ENCODE results near the gene C6orf163.
"Not testable (repeated sequence)": the region's sequence is repeated elsewhere in the genome, so short reads cannot be mapped to it uniquely, and the experiment has no call there.

Gene C6orf163
- long read RNA-seq, donor 1, result 0 reads
- long read RNA-seq, donor 2, result 0 reads
- long read RNA-seq, donor 3, result 0 reads
- long read RNA-seq, donor 4, partial matches to known transcripts, result 0 of 1 reads
- long read RNA-seq, donor 4, other reads (novel, unspliced or antisense), result 0 of 1 reads
- long read RNA-seq, donor 5, result 0 reads
- long read RNA-seq, donor 6, result 0 reads
- long read RNA-seq, donor 7, result 0 reads
- long read RNA-seq, donor 8, result 0 reads

- no peak for DNase-seq
Measured at GRCh38 chr6:87344731-87345130, at the start of gene C6orf163. Gene C6orf163 (plus strand): TSS chr6:87344813. CDS start chr6:87345100, 287 bp downstream.

DNA sequence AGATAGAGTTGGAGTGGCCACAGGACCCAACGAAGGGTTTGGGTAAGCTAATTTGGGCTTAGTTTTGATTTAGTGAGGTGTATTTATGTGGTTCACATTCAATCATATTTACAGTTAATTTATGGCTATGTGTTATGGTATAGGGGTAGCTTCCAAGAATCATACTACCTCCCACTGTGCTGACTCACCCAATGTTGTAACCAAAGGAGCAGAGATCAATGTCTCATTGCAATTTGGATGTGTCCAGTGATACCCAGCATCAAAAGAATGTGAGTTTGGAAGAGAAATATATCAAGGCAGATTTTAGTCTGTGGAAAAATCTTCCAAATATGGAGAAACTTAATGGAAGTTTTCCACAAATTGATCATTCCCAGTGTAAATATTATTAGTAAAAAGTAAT lies 47.5 kb upstream of the C6orf163 start:
- no peak for DNase-seq

DNA sequence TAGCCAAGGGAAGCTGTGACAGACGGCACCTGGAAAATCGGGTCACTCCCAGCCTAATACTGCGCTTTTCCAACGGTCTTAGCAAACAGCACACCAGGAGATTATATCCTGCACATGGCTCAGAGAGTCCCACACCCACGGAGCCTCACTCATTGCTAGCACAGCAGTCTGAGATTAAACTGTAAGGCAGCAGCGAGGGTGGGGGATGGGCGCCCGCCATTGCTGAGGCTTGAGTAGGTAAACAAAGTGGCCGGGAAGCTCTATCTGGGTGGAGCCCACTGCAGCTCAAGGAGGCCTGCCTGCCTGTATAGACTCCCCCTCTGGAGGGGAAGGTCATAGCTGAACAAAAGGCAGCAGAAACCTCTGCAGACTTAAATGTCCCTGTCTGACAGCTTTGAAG lies 43.3 kb upstream of the C6orf163 start:
- not testable (repeated sequence) for DNase-seq

DNA sequence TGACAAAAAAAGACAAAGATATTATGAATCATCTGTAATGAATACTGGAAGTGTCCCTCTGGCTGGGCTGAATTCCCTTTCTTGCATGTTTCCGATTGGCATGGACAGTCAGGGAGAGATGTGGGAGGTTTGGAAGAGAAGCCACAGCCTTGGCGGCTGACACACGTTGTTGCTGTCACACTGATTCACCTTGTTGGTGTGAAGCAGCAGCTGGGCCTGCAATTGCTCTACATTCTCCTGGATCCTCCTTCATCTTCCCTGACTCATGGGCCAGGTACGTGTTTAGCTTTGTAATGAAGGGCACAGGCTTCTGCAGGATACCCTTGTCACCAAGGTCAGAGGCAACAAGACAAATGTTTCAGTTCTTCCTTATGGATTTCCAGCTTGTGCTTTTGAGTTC lies 35.6 kb upstream of the C6orf163 start:
- DNase-seq, result no peak

DNA sequence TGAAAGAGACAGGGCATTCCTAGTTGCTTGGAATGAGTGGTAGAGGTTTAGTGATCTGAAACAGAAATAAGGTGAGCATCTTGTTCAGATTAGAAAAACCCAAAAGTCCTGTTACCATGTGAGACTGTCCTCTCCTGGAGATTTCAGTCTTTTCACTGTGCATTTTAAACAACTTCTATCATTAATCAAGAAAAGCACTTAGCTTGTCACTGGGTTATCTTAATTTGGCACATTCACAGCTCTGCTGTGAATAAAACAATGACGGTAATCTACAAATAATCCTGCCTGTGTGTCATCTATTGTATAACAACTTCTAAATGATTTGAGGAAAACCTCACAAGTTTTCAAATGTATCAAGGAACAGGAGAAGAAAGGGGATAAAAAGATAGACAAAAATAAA lies 31.8 kb upstream of the C6orf163 start:
- DNase-seq, result no peak

DNA sequence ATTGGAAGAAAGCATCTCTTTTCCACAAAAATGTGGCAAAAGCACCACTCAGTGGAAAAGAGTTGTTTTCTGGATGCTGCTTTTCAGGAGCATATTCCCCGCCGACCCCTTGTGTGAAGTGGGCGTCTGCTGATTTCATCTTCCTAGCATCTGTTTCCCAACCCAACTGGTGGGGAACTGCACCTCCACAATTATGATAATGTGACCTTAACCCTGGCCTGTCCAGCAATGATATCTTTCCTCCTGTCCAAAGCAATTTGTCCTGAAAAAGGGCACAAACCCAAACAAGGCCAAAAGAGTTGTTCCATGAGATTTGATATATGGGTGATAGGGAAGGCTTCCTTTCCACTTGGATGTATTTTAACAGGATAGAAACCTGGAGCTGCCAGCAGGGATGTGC lies 29.5 kb upstream of the C6orf163 start:
- DNase-seq, result no peak

DNA sequence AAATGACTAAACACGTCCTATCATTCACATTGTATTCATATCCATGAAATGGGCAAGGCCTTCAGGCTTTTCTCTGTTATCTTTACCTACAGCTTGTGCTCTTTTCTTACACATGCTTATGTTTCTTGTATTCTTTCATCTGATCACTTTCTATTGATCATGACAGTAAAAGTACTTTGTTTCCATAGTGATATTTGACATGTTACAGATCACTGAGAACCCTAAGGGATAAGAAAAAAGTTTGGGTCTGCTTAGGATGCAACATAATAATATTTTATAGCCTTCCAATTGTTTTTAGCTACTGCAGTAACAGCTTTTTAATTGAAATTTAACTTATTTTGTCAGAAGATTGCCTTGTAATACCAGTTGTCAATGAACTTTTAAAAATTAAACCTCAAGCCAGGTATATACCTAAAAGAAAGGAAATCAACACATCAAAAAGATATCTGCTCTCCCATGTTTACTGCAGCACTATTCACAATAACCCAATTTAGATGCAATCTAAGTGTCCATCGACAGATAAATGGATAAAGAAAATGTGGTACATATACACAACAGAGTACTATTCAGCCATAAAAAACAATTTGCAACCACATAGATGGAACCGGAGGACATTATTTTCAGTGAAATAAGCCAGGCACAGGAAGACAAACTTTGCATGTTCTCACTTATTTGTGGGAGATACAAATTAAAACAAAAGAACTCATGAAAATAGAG lies 25.2 kb upstream of the C6orf163 start:
- DNase-seq, result no peak

- DNase-seq, result peak; percentile 89
Measured at GRCh38 chr6:87322304-87323212, 22.1 kb upstream of the C6orf163 start, which contains the start of gene SMIM8. Gene SMIM8 (plus strand): TSS chr6:87322588. CDS start chr6:87337032, 14,444 bp downstream.

DNA sequence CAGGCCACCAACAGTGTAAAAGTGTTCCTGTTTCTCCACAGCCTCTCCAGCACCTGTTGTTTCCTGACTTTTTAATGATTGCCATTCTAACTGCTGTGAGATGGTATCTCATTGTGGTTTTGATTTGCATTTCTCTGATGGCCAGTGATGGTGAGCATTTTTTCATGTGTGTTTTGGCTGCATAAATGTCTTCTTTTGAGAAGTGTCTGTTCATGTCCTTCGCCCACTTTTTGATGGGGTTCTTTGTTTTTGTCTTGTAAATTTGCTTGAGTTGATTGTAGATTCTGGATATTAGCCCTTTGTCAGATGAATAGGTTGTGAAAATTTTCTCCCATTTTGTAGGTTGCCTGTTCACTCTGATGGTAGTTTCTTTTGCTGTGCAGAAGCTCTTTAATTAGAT lies 20.7 kb upstream of the C6orf163 start:
- DNase-seq, result not testable (repeated sequence)

GRCh38 chr6:87330961-87331360 lies 13.7 kb upstream of the C6orf163 start:
- no peak for DNase-seq

DNA sequence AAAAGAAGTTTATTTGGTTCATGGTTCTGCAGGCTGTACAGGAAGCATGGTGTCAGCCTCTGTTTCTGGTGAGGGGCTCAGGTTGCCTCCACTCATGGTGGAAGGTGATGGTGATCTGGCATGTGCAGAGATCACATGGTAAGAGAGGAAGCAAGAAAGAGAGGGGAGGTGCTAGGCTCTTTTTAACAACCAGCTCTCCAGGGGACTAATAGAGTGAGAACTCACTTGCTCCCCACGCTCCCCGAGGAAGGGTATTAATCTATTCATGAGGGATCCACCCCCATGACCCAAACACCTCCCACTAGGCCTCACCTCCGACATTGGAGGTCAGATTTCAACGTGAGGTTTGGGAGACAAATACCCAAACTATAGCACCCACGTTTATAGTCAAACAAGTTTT lies 11.6 kb upstream of the C6orf163 start:
- no peak for DNase-seq

GRCh38 chr6:87333591-87334181 lies 10.9 kb upstream of the C6orf163 start:
- no peak for DNase-seq

DNA sequence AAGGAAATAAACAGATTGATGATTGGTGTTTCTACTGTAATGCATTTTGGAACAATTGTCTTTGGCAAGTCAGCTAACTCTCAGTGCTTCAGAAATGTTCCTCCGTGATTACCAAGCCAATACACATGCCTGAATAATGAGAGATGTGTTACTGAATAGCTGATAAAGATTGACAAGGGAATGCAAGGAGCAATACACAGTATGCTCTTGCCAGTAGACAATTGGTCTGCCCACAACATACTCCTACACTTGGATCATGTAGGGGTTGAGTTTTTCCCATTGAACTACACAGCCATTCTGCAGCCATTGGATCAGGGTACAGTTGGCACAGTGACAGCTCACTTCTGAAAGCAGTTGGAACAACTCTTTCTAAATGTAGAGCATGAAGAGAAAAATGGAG lies 9.9 kb upstream of the C6orf163 start:
- no peak for DNase-seq

DNA sequence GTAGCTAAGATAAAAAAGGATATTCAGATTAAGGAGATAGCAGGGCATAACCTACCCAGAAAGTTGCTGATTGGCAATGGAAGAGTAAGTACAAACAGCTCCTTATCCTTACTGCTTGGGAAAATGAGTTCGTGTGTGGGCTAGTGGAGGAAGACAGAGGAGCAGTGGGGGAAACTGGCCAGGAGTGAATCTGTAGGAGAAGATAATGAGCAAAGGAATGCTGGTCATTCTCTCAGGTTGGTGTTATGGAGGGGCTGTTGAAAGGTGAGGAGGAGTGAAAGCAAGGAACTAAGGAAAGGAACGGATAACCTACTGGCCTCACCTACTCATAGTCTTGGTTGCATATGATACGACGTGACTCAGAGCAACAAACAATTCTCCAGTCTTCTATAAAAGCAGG lies 8.2 kb upstream of the C6orf163 start:
- DNase-seq, result no peak

- no peak for DNase-seq
Measured at GRCh38 chr6:87340230-87340629, 4.4 kb upstream of the C6orf163 start.

DNA sequence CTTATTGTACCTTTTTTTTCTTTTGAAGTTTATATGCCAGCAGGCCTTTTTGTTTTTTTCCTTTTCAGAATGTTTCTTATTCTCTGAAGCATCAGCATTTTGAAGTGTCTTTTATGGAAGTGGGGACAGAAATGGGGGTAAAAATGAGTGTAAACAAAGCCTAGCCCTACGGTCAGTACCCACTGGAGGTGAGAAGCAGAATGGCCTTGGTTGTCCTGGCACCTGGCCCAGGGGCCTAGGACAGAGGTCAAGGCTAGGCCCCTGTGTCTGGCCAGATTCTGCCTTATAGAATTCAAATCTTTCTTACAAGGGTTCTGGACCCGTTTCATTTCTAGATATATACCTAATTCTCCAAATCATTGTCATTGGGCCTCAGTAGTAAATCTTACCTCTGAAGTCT lies 3.5 kb upstream of the C6orf163 start:
- DNase-seq, result no peak

DNA sequence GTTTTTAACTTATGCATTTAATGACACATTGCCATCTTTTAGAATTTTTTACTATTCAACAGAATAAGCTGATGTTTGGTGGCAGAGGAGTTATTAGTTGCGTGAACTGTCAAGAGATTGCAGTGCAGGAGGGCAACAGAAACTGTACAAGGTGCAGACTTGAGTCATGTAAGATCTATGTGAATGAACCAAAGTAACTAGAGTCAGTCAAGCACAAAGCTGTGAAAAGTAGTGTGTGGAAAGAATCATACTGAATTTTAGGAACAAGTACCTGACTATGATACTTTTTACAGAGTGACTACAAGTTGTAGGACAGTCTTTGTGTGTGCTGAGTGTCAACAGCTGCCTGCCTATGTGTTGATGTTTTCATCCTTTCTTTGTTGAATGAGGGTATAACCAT lies 2.7 kb upstream of the C6orf163 start:
- DNase-seq, result no peak

- DNase-seq, result no peak
Measured at GRCh38 chr6:87342829-87343228, 1.8 kb upstream of the C6orf163 start.

DNA sequence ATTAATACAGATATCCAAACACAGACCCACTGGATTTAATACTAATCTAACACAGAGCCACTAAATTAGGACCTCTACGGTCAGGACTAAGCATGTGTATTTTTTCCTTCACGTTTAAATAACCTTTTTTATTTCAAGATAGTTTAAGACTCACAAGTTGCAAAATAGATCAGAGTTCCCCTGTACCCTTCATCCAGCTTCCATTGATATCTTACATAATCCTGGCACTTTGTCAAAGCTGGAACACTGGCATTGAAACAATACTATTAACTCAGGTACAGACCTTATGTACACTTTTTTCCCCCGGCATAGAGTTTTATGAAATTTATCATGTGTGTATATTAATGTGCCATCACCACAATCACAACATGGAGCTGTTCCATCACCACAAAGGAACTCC lies 2.1 kb downstream of the C6orf163 start:
- DNase-seq, result no peak

DNA sequence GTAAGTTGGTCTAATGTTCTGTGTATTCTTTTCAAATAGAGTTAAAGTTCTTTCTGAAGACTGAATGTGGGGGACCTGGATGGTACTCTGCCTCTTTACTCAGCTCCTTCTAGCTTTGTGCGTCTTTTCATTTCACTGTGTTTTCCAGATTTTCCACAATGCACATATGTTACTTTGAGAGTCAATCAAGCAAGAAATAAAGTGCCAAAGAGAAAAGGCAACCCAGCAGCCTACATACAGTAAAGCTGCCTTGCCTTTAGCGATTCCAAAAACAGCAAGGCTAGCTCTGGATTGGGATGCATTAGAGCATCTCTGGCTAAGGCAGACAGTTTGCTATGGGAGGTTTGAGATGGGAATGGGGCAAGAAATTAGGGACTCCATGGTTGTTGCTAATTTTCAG lies 5.3 kb downstream of the C6orf163 start:
- DNase-seq, result no peak

DNA sequence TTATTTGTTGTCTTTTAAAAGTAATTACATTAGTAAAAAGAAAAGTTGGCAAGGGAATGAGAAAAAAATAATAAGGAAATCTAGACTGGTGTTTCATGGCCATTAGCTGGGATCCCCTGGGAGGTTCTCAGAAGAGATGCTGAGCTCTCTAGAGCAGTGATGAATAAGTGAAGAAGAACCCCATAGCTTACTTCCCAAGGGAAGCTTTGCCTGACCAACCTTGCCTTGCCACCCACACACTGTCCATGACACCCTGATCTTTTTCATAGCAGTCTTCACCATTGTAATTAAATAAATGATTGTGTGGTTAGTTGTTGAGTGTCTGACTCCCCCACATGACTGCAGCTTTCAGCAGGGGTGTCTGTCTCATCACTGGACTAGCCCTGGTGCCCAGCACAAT lies 5.9 kb downstream of the C6orf163 start:
- no peak for DNase-seq

- DNase-seq, result no peak
Measured at GRCh38 chr6:87351583-87351982, 7.0 kb downstream of the C6orf163 start.

DNA sequence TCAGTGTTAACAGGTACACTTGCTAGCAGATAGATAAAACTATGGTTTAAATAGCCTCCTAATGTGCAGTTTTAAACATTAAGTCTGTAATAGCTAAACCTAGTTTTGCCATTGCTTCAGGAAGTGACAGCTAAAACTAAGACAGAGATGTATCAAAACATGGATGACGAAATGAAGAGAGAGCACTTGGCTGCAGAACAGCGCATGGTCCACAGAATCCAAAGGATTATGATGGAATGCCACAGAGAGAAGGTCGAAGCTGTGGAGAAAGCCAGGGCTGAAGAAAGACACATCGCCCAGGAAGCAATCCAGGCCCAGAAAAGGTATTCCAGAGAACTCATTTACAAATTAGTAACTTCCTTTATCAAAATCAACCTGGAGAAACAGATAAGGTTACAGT lies 11.6 kb downstream of the C6orf163 start:
- no peak for DNase-seq
